GM19468 (cell line): ENCODE data around the gene PAX5.

ENCODE experiments used
- ATAC-seq: cut with Tn5 transposase; IDR thresholded peaks from one replicate; pipeline ENCODE4 v1.9.1; 2021; ENCODE audit warnings: mild to moderate bottlenecking, moderate library complexity, moderate number of reproducible peaks; ENCODE audit not compliant: unreplicated experiment; ENCODE audit errors: extremely low read depth

PAX5 gene

DNA sequence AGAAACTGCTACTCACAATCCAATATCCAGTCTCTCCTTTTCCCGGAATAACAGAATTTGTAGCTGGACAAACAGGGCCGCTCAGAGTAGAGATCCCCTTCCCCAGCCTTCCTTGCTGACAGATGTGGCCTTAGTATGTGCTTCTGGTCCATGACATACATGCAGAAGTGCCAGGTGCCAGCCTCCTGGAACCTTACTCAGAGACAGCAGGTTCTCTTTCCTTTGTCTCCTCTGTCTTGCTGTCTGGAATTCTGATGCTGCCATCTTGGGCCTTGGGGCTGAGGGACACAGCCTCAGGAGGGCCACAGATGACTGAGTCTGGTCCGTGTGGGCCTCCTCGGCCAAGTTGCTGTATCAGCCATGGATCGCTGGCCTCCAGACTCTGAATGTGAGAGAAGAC, 210.1 kb downstream of the PAX5 start:
- ATAC-seq, result no peak

DNA sequence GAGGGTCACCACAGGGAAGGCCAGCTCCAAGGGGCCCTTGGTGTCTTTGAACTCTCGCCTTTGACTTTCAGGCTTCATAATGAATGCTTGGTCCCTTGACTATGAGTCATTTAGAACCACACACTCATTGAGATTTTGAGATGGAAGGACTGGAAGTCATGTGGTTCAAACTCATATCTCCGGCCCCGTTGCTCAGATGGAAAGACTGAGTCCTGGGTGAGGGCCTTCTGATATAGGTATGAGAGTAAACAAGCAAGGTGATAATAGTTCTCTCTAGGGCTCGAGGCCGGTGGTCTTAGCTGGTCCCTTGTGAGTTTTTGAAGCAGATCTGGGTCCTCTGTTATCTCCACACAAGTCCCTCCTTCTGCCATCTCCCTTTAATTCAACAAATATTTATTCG, 210.6 kb downstream of the PAX5 start:
- no peak for ATAC-seq

DNA sequence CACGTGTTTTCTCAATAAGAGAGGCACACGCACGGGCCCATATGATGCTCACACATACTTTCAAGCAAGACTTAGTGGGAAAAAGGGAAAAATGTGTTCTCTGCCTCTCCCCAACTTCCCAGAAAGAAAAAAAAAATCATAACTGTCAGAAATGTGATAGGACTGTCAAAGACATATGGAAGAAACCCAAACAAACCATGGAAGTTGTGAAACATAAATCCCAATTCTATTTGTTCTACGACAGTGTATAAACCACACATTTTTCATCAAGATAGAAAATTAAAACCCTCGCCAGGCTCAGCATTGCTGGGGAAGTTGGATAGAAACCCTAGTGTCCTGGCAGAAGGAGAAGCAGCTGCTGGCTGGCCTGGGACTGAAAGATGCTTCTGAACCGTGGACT, 211.9 kb downstream of the PAX5 start:
- ATAC-seq, result no peak

DNA sequence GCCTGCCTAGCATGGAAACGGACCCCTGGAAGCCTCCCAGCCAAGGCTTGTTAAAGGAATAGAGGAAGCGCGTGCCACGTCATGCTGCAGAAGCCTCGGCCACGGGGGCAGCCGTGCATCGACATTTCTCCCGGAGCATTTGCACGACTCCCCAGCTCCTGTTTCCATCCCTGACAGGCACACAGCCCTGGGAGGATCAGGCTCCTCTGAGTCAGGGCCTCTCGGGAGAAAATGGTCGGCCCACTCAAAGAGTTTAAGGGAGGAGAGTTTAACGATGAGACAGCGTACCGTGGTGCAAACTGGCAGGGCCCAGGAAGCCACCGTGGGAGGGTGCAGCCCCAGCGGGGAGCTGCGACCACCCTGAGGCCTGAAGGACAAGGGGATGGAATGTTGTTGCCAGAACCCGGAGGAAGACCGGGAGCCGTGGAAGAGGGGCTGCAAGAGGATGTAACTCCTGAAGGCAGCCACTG, 213.6 kb downstream of the PAX5 start:
- no peak for ATAC-seq

GRCh38 chr9:36818965-36819870, 214.8 kb downstream of the PAX5 start:
- ATAC-seq, result no peak

DNA sequence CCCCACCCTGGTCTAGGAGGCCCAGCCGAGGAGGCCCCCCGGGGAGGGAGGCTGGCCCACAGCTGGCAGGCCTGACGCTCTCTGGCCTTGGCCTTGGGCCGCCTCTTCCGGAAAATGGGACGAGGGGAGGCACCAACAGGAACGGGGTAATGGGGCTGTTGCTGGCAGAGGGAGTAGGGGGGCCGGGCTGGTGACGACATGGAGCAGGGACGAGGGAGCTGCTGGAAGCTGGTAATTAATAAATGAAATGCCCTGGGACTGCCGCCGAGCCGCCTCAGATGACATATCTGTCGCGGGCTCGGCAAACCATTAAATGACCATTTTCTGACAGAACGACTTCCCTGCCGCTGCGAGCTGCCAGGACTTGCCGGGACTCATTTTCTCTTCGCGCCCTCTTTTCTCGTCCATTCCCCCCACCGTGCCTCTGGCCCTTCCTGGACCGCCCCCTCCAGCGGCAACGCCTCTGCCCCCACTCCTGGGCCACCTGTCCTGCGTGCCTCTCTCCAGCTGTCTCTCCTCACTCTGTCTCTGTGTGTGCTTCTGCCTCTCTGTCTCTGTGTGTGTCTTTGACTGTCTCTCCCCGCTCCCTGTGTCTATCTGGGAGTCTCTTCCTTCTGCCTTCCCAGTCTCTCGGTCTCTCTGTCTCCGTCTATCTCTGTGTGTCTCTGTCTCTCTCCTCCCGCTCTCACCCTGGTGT, 215.7 kb downstream of the PAX5 start:
- no peak for ATAC-seq

DNA sequence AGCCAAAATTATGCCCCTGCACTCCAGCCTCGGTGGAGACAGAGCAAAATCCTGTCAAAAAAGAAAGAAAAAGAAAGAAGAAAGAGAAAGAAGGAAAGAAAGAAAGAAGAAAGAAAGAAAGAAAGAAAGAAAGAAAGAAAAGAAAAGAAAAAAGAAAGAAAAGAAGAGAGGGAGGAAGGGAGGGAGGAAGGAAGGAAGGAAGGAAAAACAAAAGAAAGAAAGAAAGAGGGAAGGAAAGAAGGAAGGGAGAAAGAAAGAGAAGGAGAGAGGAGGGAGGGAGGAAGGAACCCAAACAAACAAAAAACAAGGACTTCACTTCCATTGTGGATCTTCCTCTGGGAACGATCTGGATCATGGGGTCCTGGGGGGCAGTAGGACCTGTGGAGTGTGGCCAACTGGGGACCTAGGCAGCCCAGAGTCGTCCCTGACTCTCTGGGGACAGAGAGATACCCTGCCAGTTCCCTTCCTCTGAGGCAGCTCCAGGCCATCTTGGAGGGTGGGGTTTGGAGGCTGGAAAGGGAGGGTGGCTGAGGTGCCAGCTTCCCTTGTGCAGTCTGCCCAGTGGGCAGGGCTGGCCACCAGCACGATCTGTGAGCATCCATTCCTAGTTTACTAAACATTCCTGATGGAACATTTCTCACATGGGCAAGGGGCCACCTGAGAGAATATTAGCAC, 216.8 kb downstream of the PAX5 start:
- no peak for ATAC-seq

- ATAC-seq, result no peak
Measured at GRCh38 chr9:36816371-36816770, 217.7 kb downstream of the PAX5 start.

- ATAC-seq, result no peak
Measured at GRCh38 chr9:36815566-36816348, 218.3 kb downstream of the PAX5 start.

GRCh38 chr9:36815023-36815422, 219.0 kb downstream of the PAX5 start:
- ATAC-seq, result no peak

DNA sequence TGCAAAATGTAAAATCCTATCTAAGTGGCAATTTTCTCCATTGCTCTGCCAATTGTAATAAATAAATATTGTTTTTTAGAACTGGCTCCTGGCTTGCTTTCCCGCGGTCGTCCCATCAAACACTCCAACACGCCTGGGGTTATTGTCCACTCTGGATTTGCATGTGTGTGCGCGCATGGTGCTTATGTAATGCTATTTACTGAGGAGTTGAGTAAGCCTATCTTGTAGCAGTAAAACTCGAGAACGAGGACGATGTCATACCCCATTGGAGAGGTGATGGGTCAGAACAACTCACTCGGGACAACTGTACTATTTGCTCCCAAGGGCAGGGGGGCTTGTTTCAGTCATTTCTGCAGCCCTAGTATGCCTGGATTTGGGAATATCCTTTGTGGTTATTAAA, 220.9 kb downstream of the PAX5 start:
- ATAC-seq, result no peak

GRCh38 chr9:36812556-36812955, 221.5 kb downstream of the PAX5 start:
- ATAC-seq, result no peak

DNA sequence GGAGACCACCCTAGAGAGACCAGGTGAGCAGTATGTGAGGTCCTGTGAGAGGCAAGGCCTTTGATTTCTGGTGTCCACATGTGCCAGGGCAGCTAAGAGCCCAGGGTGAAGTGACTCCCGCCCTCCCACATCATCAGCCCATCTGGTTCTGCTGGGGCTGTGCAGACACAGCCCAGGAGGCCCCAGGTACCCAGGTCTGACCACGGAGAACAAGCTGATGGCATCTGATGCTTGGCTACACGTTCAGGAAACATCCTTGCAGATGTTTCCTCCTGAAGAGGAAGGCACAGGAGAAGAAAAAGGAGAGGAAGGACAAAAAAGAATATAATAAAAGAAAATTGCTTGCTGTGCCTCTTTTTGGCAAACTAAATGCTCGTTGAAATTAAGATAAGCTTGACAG, 225.8 kb downstream of the PAX5 start:
- ATAC-seq, result no peak

DNA sequence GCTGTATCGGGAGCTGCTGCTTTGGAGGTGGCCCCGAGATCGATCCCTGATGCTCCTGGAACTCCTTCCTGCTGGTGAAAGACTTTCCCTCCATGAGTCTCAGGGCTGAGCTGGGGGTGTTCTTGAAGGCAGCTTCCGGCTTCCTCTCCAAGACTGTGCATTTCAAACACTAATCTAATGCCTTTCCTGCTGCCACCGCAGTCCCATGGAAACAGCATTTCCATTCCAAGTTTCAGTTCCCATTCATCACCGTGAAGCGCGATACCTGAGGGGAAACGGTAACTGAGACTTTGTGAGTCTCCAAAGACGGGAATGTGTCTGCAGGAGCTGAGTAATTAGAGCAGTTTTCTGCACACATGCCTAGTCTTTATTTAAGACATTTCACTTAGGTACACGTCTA, 230.1 kb downstream of the PAX5 start:
- ATAC-seq, result no peak

DNA sequence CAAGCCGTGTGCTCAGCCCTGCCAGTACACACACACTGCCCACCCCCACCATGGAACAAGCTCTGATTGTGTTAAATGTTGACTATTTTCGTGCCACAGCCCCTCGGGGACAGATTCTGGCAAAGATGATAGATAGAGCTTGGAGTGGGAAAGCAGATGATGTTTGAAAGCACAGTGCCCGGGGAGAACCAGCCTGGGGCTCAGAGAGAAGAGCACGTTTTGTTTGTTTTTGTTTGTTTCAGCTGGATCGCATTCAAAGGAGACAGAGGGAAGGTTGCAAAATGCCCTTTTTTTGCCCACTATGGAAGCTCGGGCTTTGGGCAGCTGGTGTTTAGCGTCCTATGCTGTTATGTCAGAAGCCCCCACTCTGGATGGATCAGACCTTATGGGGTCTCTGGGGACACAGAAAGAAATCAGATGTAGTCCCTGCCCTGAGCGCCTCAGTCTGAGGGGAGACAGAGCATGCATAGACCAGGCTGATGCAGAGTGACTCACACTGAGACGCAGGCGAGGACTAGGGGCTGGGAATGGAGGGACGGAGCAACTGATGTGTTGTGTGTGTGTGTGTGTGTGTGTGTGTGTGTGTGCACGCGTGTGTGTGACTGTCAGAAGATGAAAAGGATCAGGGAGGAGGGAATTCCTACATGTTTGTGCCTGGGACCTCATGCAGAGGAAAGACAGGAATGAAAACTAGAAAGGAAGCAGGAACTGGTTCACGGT, 231.7 kb downstream of the PAX5 start:
- ATAC-seq, result no peak

DNA sequence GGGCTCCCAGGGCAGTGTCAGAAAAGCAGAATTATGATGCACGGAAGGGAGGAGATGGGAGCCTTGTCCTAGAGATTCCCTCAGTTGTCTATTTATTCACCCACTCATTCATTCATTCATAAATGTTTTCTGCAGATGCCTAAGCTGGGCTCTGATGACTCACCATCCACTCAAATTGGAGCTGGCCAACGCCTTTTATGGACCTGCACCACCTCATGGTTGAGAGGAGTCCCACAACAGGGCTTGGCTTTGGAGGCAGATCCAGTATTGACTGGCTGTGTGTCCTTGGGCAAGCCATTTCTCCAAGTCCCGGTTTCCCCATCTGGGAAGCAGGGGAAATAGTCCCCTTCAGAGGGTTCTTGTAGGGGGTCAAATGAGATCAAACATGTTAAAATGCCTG, 233.6 kb downstream of the PAX5 start:
- no peak for ATAC-seq

GRCh38 chr9:36798350-36799065, 235.6 kb downstream of the PAX5 start:
- no peak for ATAC-seq

GRCh38 chr9:36797471-36798220, 236.4 kb downstream of the PAX5 start:
- no peak for ATAC-seq
